C1 segment of cervical spinal cord (tissue), 14 donors: ENCODE results near the gene KCNMA1.

ENCODE experiments used
- DNase-seq, 14 donors: peaks; one replicate each; lab custom pipeline; 2025; lab: John Stamatoyannopoulos, UW

Gene KCNMA1

GRCh38 chr10:77634939-77635338, 2.7 kb downstream of the KCNMA1 start:
- no peak for DNase-seq

DNA sequence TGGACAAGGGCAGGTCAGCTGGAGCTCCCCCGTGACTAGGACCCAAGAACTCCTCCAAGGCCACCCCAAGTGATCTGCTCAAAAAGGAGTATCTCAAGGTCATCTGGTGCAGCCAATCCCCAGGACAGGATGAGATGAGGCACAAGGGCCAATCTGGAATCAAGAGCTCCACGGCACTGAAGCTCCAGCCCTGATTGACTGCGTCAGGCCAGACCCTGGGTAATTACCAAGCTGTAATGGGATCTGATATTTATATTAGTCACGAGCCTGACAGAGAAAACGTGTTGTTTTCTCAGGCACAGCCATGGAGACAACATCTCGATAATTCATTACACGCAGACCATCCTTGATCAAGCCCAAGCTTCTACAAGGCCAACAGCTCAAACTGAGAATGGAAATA, 4.2 kb downstream of the KCNMA1 start:
- DNase-seq = no peak

DNA sequence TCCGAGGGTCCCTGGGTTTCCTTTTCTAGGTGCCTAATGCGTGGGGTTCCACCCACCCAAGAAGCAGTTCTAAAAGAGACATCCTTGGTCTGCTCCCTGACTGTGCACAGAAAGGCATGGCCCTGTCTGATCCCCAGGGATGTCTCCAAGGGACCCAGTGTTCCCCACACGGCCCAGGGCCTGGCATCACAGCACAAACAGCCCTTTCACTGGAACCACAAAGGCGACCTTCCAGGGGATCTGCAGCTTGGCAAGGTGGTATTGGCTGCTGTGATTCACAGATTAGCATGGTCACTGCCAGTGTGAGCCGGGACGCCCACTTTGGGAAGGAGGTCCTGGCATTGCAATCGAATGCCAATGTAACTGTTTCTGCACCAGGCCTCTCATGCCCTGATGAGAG, 6.4 kb downstream of the KCNMA1 start:
- peak in 9 of 14 donors; percentile 22 to 81 (median 52) for DNase-seq

DNA sequence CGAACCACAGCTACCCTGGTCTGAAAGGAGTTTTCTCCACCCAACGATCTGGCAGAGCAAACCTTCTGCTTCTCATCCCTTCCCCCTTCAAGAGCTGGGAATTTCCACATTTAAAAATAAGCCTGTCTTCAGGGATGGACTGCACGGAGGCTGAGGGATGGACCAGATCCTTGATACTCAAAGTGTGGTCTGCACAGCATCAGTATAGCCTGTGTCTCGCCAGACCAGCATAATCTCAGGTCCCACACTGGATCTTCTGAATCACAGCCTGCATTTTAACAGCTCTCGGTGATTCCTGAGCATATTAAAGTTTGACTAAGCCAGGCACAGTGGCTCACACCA, 7.1 kb downstream of the KCNMA1 start:
- no peak for DNase-seq

DNA sequence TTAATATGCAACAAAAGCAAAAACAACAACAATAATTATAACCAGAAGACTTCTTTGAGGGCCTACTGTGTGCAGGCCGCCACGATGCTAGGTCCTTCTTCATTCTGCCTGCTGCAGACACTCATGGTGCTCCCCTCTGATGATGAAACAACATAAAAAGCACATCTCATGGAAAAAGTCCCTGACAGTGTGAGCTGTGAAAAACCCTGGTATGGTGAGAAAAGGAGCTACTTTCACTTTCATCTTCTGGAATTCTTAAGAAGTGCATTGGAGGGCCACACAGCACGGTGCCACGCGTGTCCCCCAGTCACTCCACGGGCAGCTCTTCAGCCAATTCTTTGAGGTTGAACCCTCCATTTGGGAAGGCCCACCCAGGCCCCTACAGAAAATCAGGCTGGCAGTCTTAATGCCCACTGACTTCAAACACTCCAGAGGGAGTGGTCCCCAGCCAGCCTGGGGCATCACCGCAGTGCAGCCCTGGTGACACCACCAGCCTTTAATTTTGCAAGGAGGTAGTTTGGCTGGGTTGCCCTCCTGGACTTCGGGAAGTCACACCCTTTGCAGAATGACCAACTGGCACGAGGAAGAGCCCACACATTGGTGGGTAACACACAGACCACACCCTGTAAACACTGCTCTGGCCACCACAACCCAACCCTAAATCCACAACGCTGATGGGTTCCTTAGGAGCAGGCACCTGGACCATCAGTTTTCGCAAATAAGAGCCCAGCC, 7.7 kb downstream of the KCNMA1 start:
- no peak for DNase-seq

GRCh38 chr10:77628906-77629730, 8.5 kb downstream of the KCNMA1 start:
- no peak for DNase-seq

DNA sequence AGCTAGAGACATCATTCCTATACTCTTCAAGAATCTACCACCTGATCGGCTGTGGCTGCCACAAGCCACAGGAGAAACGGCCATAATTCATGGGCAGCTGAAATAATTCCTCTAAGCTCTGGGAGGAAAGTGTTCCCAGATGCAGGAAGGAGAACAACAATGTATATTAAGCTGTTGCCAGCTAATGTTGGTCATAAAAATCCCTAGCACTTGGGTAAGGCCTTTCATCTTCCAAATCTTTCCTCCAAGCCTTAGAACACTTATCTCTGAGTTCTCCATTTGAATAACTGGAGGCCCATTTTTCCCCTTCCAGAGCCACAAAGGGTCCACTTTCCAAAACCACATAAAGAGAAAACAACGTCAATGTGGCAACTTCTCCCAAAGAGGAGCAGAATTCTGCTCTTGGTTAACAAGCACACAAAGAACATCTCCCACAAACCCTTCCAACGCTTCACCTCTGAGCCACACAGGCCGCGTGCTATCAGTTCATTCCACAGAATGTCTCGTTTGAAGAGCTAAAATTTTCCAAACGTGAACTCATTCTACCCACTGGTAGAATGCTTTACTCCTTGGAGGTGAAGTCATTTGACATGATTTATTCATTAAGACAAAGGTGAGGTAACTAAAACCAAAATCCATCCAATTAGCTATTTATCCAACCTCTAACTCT, 11.2 kb downstream of the KCNMA1 start:
- no peak for DNase-seq

GRCh38 chr10:77625379-77625778, 12.2 kb downstream of the KCNMA1 start:
- DNase-seq = no peak

DNA sequence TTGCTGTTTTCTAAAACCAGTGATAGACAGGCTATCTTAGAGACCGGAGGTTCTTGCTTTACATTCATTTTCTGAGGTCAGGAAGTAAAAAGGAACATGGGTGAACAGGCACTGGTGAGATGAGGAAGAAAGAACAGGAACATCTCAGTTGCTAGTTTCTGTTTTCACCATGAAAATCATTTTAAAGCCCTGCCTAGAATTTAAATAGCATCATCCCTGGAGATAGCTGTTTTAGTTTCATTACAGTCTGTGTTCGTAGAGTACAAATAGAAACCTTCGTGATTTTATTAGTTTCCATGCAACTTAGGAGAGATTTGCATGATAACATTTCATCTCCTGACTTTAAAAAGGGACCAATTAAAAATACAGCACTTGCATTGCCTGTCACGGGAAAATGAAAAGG, 14.7 kb downstream of the KCNMA1 start:
- DNase-seq = no peak

DNA sequence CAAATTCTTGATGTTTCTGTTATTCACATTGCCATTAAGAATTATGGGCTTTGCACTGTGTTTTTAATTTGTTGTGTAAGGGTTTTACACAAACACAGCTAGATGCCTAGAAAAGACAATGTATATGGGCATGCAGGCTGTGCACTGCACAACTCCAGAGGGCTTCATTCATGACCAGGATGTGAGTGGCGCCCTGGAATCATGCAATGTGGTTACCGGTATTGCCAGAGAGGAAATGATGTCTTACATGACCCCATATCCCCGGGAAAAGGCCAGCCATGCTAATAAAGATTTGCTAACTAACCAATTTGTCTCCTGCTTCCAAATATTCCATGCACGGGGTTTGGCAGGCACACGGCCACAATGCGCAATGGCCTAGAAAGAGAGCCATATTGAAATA, 16.9 kb downstream of the KCNMA1 start:
- no peak for DNase-seq

GRCh38 chr10:77619964-77620703, 17.5 kb downstream of the KCNMA1 start:
- DNase-seq = no peak

GRCh38 chr10:77618117-77618516, 19.5 kb downstream of the KCNMA1 start:
- no peak for DNase-seq

DNA sequence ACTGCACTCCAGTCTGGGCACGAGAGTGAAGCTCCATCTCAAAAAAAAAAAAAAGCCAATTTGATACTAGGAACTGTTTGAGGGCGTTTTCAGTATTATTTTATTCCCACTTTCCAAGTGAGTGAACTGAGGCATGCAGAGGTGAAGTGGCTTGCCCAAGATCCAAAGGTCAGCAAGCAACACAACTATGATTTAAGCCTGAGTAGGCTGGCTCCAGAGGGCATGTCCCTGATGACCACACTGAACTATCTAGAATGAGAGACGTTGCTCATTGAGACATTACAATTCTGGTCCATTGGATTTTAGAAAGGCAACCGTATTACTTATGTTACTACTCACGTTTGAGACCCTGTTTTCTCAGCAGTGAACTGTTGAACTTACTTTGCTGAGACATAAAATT, 20.8 kb downstream of the KCNMA1 start:
- no peak for DNase-seq

GRCh38 chr10:77614778-77615625, 22.6 kb downstream of the KCNMA1 start:
- DNase-seq = no peak

DNA sequence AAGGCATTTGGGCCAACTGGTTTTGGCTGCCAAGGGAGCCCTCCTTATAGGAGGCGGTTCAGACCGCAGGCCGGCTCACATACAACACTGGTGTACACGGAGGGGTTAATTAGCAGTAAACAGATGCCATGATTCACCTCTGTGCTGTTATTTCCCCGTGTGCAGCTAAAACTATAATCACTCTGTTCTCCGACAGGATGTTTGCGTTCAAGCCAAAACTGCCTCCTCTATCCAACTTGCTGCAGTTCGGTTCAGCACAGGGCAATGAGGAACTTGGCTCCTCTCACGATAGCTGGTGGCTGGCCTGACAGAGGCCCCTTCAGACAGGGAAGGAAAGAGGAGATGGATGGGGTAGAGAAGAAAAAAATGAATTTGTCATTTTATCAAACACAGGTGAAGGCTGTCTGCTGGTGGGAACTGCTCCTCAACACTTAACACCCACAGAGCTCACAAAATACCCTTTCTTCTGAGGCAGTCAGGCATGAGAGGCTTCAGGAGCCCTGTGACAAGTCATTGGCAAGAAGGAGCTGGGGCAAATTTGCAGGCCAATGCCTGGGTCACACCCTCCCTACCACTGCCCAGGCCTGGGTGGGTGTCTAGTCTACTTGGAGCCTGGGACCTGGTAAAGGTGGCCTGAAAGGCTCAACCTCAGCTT, 24.0 kb downstream of the KCNMA1 start:
- peak in 2 of 14 donors; percentile 28 to 47 for DNase-seq

DNA sequence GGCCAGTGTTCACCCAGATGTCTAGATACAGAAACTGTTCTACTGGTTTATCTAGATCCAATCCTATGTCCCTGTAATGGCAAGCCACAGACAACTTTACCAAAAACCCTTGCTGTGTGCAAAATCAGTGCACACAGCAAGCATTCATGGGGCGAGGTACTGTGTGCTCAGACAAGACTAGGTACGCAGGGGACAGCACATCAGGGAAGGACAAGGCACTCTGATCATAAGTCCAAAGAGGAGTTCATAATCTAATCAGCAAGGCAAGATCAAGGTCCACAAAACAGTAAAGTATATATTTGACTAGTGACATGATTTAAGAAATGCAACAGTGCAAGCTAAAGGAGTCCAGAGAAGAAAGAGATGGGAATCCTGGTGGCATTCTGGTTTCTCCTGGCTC, 25.9 kb downstream of the KCNMA1 start:
- DNase-seq = no peak

GRCh38 chr10:77611221-77611620, 26.4 kb downstream of the KCNMA1 start:
- DNase-seq = no peak

GRCh38 chr10:77609781-77610272, 27.8 kb downstream of the KCNMA1 start:
- no peak for DNase-seq

DNA sequence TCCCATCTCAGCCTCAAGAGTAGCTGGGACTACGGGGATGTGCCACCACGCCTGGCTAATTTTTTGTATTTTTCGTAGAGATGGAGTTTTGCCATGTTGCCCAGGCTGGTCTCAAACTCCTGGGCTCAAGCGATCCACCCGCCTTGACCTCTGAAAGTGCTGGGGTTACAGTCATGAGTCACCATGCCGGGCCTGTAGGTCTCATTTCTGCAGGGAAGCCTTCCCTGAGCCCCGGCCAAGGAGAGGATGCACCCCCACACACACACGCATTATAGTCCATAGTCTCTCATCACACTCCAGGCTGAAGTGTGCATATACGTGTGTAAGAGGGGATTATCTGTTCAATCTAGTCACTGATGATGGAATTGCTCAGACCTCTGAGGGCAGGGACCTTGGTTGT, 29.3 kb downstream of the KCNMA1 start:
- DNase-seq = no peak

DNA sequence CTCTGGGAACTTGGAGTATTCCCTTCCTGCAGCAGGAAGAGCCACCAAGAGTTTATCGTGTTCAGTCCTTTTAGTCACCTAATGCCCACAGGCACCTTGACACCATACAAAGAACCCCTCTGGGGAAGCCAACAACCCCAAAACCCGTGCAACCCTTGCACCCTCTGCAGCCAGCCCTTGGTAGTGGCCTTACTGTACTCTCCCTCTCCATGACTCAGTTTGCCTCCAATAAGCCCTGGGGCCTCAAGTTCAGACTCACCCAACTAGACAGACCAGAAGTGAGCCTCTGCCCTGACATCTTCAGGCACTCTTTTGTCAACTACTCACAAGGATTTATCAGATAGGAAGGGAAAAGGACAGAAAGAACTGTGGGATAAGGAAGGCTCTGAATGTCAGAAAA, 30.9 kb downstream of the KCNMA1 start:
- DNase-seq = no peak
